C4-2B (cell line): ENCODE results near the gene SFXN5.

ENCODE experiments used
- H3K27ac ChIP-seq: fragments of 450-650 bp; 2 replicates; pipeline ENCODE4 v1.5.1; 2017
- ZFX ChIP-seq: fragments of 450-650 bp; IDR thresholded peaks from 2 replicates; pipeline ENCODE4 v1.6.1; 2017
- TF ChIP-seq, protein P1 (sequence below): fragments of 450-650 bp; conservative IDR thresholded peaks from 2 replicates; pipeline ENCODE4 v1.5.1; 2017; ENCODE audit warnings: mild to moderate bottlenecking

Gene SFXN5

DNA sequence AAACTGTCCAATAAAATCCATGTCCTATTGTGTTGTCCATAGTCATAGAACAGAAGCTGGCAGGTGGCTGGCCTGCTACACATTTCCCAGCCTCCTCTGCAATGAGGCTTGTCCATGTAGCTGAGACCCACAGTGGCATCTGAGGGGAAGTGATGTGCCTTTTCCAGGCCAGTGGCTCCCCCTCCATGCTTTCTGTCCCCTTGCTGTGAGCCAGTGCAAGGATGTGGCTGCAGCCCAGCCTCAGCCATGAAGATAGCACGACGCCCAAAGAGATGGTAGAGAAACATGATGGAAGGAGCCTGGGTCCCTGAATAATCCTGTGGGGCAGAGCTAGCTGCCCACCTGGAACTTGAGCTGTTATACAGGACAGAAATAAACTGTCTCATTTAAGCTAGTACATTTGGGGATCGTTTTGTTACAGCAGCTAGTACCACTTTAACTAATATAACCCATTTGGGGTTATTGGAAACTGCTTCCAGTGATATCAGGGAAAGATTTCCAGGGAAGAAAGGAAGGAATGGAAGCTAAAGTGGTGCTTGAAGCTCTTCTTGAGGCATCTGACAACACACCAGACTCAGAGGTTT is 40.3 kb downstream of the SFXN5 start:
- TF ChIP-seq, protein P1, sequence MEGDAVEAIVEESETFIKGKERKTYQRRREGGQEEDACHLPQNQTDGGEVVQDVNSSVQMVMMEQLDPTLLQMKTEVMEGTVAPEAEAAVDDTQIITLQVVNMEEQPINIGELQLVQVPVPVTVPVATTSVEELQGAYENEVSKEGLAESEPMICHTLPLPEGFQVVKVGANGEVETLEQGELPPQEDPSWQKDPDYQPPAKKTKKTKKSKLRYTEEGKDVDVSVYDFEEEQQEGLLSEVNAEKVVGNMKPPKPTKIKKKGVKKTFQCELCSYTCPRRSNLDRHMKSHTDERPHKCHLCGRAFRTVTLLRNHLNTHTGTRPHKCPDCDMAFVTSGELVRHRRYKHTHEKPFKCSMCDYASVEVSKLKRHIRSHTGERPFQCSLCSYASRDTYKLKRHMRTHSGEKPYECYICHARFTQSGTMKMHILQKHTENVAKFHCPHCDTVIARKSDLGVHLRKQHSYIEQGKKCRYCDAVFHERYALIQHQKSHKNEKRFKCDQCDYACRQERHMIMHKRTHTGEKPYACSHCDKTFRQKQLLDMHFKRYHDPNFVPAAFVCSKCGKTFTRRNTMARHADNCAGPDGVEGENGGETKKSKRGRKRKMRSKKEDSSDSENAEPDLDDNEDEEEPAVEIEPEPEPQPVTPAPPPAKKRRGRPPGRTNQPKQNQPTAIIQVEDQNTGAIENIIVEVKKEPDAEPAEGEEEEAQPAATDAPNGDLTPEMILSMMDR = no peak
- no peak for TF ChIP-seq ZFX
- H3K27ac ChIP-seq = no peak overlapping the region

GRCh38 chr2:73028841-73029240 is 42.7 kb downstream of the SFXN5 start:
- TF ChIP-seq, protein P1 = no peak
- no peak for TF ChIP-seq ZFX
- no peak overlapping the region for H3K27ac ChIP-seq

- H3K27ac ChIP-seq = no peak overlapping the region
- TF ChIP-seq ZFX = no peak
- TF ChIP-seq, protein P1 = no peak
These were observed 44.2 kb downstream of the SFXN5 start for GRCh38 chr2:73027340-73027739.

DNA sequence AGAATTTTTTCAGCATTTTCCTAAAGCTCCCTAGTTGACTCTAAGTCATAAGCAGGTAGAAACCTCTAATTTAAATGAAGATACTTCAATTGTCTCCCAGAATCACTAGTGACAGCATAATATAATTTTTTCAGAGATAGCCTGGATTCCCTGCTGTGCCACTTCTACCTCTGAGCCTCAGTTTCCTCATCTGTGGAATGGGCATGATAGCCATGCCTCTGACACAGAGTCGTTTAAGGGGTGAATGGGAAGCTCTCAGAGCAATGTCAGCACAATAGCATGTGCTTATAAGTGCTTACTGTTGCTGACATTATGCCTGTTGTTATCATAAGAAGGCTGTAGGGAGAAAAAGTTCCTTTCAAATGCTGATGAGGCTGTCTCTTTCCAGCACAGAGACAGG is 48.0 kb downstream of the SFXN5 start:
- H3K27ac ChIP-seq = no peak overlapping the region
- no peak for TF ChIP-seq ZFX
- TF ChIP-seq, protein P1 = no peak

DNA sequence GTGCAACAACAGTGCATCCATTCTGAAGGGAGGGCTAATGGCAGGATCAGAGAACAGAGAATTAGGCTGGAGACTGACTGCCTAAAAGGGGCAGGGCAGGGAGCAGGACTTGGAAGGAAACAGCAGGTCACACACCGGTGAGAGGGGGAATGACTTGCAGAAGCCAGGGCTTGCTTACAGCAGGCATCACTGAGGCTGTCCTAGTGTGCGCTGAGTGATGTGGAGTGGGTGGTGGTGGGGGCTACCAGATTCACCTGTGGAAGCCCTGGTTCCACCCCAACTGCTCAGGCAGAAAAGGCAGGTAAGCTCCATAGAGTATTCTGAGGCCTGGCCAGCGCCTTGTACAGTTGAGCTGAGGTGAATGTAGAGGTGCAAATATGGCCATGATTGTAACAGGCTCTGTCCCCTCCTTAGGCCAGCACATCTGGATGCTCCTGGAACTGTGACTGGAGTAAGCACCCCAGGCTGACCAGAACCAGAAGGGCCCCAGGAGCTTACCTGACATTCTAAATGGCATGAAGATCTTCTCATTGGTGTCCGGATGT is 49.4 kb downstream of the SFXN5 start:
- no peak overlapping the region for H3K27ac ChIP-seq
- no peak for TF ChIP-seq ZFX
- TF ChIP-seq, protein P1 = no peak

GRCh38 chr2:73021371-73022010 is 50.0 kb downstream of the SFXN5 start:
- TF ChIP-seq ZFX = no peak
- TF ChIP-seq, protein P1 = no peak
- H3K27ac ChIP-seq = no peak overlapping the region

DNA sequence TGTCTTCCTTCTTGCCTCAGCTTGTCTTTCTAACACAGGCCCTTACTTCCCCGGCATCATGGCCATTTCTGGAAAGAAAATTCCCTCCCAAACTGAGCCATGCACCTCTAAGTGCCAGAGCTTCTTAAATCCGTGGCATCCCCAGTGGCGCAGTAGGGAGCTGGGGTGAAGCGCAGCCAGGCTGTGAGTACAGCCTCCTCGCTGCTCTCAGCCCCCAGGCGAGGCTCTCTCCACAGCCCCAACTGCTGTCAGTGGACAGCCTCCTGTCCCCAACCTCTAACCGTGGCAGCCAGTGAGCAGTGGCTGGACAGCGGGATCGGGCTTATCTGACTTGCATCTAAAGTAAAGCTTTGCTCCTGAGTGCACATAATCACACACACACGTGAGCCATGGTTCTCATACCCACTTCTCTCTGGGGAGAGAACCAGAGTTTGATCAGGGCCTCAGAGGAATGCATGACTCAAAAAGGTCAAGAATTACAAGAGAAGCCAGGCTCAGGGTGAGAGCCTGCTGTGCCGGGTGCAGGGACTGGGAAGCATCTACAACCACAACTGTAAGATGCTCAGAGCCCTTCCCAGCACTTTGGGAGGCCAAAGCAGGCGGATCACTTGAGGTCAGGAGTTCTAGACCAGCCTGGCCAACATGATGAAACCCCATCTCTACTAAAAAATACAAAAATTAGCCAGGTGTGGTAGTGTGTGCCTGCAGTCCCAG is 50.7 kb downstream of the SFXN5 start:
- H3K27ac ChIP-seq = no peak overlapping the region
- TF ChIP-seq, protein P1 = no peak
- no peak for TF ChIP-seq ZFX
